Gastroesophageal sphincter (tissue), 4 donors: ENCODE data around the gene MYL10. TPM values are rescaled to one million over a fixed set of nuclear protein-coding genes. Genes with fewer than 3 reads are reported as not detected.

Source experiments
- ATAC-seq: fragments of 150-250 bp; one replicate; pipeline ENCODE4 v1.9.1; 2016; ENCODE audit warnings: mild to moderate bottlenecking, moderate library complexity
- H3K27ac ChIP-seq, 4 donors: fragments of 200-600 bp; sonication (generic) in 3 of 4; 1 replicate in 3 of 4; 2 replicates in 1 of 4; pipeline ENCODE4 v1.5.1; 2016 to 2019
- H3K27me3 ChIP-seq: fragments of 200-600 bp; sonication (generic); one replicate; pipeline ENCODE4 v1.5.1; 2019
- H3K36me3 ChIP-seq, 2 donors: fragments of 200-600 bp; sonication (generic); one replicate each; pipeline ENCODE4 v1.5.1; 2019; ENCODE audit warnings: control low read depth in 1 of 2
- H3K4me1 ChIP-seq, 3 donors: fragments of 200-600 bp; sonication (generic); 1 replicate in 2 of 3; 2 replicates in 1 of 3; pipeline ENCODE4 v1.5.1; 2016 to 2019; ENCODE audit warnings: control low read depth in 2 of 3
- H3K4me3 ChIP-seq, 2 donors: fragments of 200-600 bp; sonication (generic); one replicate each; pipeline ENCODE4 v1.5.1; 2019; ENCODE audit warnings: mild to moderate bottlenecking in 1 of 2, moderate library complexity in 1 of 2
- H3K9me3 ChIP-seq, 3 donors: fragments of 200-600 bp; sonication (generic); one replicate each; pipeline ENCODE4 v1.5.1; 2017 to 2019; ENCODE audit warnings: control low read depth in 2 of 3
- EP300 ChIP-seq: sonication (generic); formaldehyde crosslinking; IDR thresholded peaks from one replicate; pipeline ENCODE4 v1.6.1; 2017; ENCODE audit warnings: antibody characterized with exemption, mild to moderate bottlenecking
- POLR2A ChIP-seq, 2 donors: fragments of 450-650 bp; IDR thresholded peaks; one replicate each; pipeline ENCODE4 v1.6.1; 2017; ENCODE audit warnings: antibody characterized with exemption in 2 of 2, mild to moderate bottlenecking in 2 of 2, moderate library complexity in 1 of 2
- POLR2AphosphoS5 ChIP-seq: sonication (generic); formaldehyde crosslinking; IDR thresholded peaks from one replicate; pipeline ENCODE4 v1.6.1; 2017; ENCODE audit warnings: antibody characterized with exemption
- WGBS, 2 donors: methylation state at CpG; one replicate each; pipeline ENCODE4 v1.1.5; 2018; ENCODE audit warnings: low coverage in 1 of 2; 5-methylcytosine and 5-hydroxymethylcytosine counted together
- total RNA-seq, 4 donors: library from RNA; depleted of rRNA; stranded (reverse); fragments of >200 nt; gene quantifications; one replicate each; pipeline ENCODE4 v1.1.0, GENCODE V29; 2016
- TF ChIP-seq, protein P1 (sequence below), 4 experiments: fragments of 200-600 bp in 2 of 4; fragments of 450-650 bp in 2 of 4; sonication (generic) in 1 of 4; IDR thresholded peaks; one replicate each; pipeline ENCODE4 v1.5.1; 2017 to 2019; ENCODE audit warnings: antibody characterized with exemption in 4 of 4, mild to moderate bottlenecking in 2 of 4, moderate library complexity in 2 of 4

Gene MYL10
- total RNA-seq, 4 donors from 2014 or later = not detected

DNA sequence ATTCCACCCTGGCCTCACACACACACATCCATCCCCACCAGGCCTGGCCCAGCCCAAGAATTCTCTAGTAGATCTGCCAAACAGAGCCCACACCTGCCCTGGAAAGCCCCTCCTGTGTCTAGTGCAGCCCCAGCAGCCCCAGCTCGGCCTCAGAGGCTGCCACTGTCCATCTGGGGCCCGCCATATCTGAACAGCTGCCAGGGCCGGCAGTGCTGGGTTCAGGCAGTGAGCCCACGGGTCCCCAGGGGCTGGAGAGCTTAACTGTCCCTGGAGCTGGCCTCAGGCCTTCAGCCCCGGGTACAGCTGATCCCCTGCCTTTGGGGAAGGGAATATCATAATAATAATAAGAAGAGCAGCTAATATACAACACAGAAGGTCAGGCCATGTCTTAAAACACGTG is 574 bp downstream of the MYL10 start:
- peaks cover 0 to 8% (median 0%) of the 10 kb centered on the region in 3 donors for H3K9me3 ChIP-seq
- no peak for ATAC-seq
- no peaks in the 10 kb centered on the region for H3K4me1 ChIP-seq
- H3K36me3 ChIP-seq = no peaks in the 10 kb centered on the region
- H3K4me3 ChIP-seq = no peak overlapping the region
- 100% methylated on average over 1 of the region's 6 CpGs; no CpG with 5 or more reads in 1 of the 2 donors for WGBS, 2 donors
- peaks cover 31% of the 10 kb centered on the region for H3K27me3 ChIP-seq
- TF ChIP-seq POLR2A (IDR thresholded peaks at IDR 0.05) (no peak), EP300 (no peak), POLR2AphosphoS5 (no peak)
- no peak overlapping the region for H3K27ac ChIP-seq

DNA sequence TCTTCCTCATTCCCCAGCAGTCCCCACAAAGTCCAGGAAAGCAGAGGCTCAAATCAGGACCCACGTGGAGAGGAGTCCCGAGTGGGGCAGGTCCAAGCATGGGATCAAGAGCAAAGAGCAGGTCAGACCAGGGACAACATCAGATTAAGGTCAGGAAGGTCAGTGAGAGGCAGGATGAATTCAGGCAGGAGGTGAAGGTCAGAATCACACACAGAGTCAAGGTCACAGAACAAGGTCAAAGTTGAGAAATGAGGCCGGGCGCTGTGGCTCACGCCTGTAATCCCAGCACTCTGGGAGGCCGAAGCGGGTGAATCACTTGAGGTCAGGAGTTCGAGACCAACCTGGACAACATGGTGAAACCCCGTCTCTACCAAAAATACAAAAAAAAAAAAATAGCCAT is 2.3 kb downstream of the MYL10 start:
- Histone ChIP-seq H3K27me3 (peaks cover 48% of the 10 kb centered on the region), H3K4me1 (no peaks in the 10 kb centered on the region), H3K27ac (no peak overlapping the region), H3K4me3 (no peak overlapping the region), H3K36me3 (no peaks in the 10 kb centered on the region), H3K9me3 (no peaks in the 10 kb centered on the region)
- ATAC-seq = no peak
- WGBS, 2 donors = 91% methylated on average over 7 of the region's 9 CpGs; no CpG with 5 or more reads in 1 of the 2 donors
- TF ChIP-seq EP300 (no peak), POLR2A (IDR thresholded peaks at IDR 0.05) (no peak), POLR2AphosphoS5 (no peak)
- TF ChIP-seq, protein P1, sequence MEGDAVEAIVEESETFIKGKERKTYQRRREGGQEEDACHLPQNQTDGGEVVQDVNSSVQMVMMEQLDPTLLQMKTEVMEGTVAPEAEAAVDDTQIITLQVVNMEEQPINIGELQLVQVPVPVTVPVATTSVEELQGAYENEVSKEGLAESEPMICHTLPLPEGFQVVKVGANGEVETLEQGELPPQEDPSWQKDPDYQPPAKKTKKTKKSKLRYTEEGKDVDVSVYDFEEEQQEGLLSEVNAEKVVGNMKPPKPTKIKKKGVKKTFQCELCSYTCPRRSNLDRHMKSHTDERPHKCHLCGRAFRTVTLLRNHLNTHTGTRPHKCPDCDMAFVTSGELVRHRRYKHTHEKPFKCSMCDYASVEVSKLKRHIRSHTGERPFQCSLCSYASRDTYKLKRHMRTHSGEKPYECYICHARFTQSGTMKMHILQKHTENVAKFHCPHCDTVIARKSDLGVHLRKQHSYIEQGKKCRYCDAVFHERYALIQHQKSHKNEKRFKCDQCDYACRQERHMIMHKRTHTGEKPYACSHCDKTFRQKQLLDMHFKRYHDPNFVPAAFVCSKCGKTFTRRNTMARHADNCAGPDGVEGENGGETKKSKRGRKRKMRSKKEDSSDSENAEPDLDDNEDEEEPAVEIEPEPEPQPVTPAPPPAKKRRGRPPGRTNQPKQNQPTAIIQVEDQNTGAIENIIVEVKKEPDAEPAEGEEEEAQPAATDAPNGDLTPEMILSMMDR (IDR thresholded peaks at IDR 0.05) = no peak

DNA sequence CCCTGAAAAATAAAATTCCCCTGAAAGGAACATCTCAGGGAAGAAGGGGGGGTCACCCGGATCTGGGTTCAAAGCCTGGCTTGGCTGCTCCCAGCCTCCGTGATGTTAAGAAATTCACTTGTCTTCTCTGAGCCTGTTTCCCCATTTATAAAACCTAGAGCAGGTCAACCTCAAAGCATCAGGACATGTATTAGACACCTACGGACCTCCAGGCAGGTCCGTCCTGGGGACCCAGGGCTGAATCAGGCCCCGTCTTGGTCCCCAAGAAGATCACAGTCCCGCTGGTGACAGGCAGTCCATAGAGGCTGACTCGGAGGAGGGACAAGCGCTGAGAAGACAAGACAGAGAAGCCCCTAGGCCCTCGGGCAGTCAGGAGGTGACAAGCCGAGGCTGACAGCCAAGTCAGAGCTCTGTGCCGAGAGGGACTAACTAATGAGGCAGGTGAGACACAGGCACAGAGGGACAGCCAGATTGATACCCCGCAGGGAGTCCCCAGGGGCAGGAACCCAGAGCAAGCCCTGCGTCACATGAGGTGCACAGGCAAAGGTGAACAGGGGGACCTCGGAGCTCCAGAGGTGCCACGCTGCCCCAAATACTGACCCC is 2.9 kb downstream of the MYL10 start:
- no peaks in the 10 kb centered on the region for H3K4me1 ChIP-seq
- no peaks in the 10 kb centered on the region for H3K36me3 ChIP-seq
- no peaks in the 10 kb centered on the region for H3K9me3 ChIP-seq
- WGBS, 2 donors = 60 to 62% methylated on average over 4 of the region's 15 CpGs
- no peak for ATAC-seq
- TF ChIP-seq EP300 (no peak), POLR2A (IDR thresholded peaks at IDR 0.05) (no peak), POLR2AphosphoS5 (no peak)
- TF ChIP-seq, protein P1 (IDR thresholded peaks at IDR 0.05) = no peak
- no peak overlapping the region for H3K4me3 ChIP-seq
- H3K27ac ChIP-seq = no peak overlapping the region
- H3K27me3 ChIP-seq = peaks cover 49% of the 10 kb centered on the region

DNA sequence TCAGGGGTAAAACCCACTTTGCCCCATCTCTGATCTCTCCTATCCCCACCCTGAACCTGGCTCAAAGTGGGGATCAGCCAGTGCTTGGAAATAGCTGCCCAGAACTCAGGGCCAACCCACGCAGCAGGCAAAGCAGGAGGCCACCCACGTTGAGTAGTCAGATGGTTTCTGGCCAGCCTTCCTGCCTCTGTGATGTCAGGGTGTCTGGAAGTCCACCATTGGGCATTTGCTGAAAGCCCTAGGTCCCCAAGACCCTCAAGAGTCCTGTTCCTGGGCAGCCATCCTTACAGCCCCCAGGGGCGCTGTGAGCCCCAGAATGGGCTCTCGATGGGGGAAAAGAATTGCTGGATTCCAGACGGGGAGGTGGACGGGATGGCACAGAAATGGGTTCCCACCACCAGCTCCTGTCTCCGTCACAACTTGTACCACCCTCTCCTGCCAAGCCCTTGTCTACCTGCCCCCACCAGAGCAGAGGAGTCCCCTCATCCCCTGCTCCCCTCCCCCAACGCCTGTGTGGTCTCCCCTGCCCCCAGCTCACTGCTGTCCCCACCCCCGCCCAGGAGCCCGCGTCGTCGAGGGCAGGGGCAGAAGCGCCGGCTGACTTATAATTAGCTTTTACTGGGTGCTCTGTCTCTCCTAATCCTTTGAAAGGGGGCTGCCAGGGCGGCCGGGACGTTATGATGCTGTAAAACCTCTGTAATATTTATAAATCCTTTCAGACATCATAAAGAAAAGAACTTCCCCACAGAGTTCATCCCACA is 3.9 kb downstream of the MYL10 start:
- peaks cover 49% of the 10 kb centered on the region for H3K27me3 ChIP-seq
- no peak overlapping the region for H3K27ac ChIP-seq
- WGBS, 2 donors = 3 to 13% methylated on average over 3 to 7 of the region's 18 CpGs
- ATAC-seq = no peak
- H3K36me3 ChIP-seq = no peaks in the 10 kb centered on the region
- no peaks in the 10 kb centered on the region for H3K4me1 ChIP-seq
- TF ChIP-seq, protein P1 (IDR thresholded peaks at IDR 0.05) = no peak
- no peak for TF ChIP-seq EP300
- TF ChIP-seq POLR2AphosphoS5 = no peak
- no peak for TF ChIP-seq POLR2A (IDR thresholded peaks at IDR 0.05)
- H3K9me3 ChIP-seq = no peaks in the 10 kb centered on the region
- no peak overlapping the region for H3K4me3 ChIP-seq

DNA sequence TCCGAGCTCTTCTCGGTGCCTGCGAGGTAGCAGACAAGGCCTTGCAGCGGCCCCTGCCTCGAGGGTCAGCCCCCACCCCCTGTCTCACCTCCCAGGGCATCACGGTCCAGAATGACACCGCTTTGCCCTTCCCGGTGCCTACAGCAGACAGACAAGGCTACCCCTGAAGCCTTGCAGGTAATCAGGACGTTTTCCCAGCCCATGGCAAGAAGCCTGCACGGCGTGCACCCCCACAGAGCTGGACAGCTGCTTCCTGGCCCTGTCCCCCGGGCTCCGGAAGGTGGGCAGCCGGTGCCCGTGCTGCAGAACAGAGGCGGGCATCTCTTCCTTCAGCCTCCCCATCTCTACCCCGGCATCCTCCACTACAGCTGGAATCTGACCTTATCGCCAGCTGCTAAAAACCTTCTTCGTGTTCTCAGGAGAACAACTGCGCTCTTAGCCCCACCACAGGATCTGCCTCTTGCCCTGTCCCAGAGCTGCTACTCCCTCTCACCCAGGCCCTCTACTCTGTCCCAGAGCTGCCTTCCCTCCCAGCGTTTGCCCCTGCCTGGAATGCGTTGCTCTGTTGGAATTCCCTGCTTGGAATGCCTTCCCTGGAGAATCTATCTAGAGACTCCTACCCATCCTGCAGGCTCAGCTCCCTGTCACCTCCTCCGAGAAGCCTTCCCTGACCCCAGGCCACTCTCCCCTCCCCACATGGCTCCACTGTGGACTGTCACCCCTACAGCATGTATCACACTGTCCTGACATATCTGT is 4.7 kb downstream of the MYL10 start:
- no peak overlapping the region for H3K27ac ChIP-seq
- WGBS, 2 donors = 50 to 66% methylated on average over 10 to 12 of the region's 23 CpGs
- H3K4me3 ChIP-seq = no peak overlapping the region
- H3K4me1 ChIP-seq = no peaks in the 10 kb centered on the region
- TF ChIP-seq POLR2AphosphoS5 (no peak), POLR2A (IDR thresholded peaks at IDR 0.05) (no peak), EP300 (no peak)
- TF ChIP-seq, protein P1 (IDR thresholded peaks at IDR 0.05) = no peak
- ATAC-seq = no peak
- H3K36me3 ChIP-seq = no peaks in the 10 kb centered on the region
- H3K27me3 ChIP-seq = peaks cover 49% of the 10 kb centered on the region
- no peaks in the 10 kb centered on the region for H3K9me3 ChIP-seq
